NCI-H1105 (cell line): ENCODE results near the gene CNDP1.

Source experiments
- DNase-seq: peaks from one replicate; lab custom pipeline; 2025; lab: John Stamatoyannopoulos, UW

The CNDP1 gene

DNA sequence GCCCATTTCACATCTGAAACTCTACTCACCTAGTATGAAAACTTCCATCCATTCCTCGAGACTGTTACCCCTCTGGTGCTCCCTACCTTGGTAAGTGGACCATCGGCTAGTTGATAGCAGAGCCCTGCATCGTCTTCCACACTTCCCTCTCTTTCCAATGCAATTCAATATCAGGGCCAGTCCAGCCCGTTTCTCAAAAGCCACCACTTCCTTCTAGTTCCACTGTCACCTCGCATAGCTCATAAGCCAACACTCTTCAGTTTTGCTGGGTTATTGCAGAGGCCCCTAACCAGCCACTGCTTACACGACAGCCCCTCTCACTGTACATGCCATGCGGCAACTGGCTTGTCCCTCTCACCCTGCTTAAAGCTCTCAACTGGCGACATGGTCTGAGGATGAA, 53.1 kb downstream of the CNDP1 start:
- no peak for DNase-seq

DNA sequence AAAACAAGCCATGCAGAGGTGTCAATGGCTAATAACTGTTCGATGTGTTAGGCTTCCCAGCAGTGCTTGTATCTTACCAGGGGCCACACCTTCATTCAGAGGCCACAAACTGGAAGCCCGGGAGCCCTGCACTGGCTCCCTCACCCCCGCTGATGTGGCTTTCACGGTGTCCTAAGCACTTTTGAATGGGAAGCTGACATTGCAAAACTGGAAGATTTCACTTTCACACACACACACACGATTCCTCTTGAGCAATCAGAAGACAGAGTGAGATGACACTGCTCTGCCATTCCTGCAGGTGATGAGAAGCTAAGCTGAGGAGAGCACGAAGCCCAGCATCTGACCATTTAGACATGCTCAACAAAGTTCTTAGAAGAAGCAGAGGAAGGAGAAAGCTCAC, 54.7 kb downstream of the CNDP1 start:
- DNase-seq, result no peak

DNA sequence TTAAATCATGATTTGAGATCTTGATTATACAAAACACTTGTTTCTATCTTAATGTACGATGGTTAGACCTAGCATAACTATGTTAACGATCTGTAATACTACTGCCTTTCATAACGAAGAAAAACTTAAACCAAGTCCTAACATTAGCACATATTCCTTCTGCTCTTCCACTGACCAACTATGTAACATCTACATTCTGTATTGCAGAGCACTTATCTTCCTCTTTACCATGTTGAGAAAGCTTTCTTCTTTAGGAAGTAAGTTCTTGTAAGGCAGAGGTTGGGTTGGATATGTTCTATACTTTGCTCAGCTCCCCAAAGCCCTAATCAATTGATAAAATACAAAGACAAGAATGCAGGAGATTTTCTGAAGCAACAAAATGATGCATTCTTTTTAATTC, 55.5 kb downstream of the CNDP1 start:
- DNase-seq, result no peak

DNA sequence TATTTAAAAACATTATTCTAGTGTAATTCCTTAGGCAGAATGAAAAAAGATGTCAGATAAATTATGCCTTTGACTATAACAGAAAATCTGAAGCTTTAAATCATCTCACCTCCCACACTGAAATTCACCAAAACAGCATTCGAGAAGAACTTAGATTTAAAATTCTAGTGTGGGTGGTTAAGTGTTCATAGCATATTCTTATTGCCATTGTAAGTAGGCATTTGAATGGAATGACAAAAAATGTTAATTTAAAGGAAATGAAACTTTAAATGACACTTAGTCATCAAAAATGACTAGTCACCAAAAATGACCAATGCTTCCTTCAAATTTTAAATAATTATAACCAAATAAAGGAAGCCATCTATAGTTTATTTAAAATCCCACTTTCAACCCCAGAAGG, 56.4 kb downstream of the CNDP1 start:
- DNase-seq, result no peak

DNA sequence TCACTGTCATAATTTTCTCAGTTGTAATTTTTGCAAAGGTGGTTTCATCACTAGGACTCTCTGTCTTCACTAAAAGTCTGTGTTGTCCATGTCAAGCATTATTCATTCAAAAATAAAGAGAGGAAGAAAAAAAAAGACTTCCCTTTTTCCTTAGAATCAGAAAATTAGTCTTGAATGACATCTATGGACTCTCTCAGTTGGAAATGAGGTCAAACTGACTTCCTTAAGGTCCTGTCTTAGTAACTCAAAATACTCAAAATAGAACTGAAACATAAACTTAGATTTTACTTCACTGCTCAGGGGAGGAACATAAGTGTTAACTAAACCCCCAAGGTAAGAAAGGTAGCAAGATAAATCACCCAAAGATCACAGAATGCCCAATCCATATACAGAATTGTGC, 61.1 kb downstream of the CNDP1 start:
- no peak for DNase-seq

DNA sequence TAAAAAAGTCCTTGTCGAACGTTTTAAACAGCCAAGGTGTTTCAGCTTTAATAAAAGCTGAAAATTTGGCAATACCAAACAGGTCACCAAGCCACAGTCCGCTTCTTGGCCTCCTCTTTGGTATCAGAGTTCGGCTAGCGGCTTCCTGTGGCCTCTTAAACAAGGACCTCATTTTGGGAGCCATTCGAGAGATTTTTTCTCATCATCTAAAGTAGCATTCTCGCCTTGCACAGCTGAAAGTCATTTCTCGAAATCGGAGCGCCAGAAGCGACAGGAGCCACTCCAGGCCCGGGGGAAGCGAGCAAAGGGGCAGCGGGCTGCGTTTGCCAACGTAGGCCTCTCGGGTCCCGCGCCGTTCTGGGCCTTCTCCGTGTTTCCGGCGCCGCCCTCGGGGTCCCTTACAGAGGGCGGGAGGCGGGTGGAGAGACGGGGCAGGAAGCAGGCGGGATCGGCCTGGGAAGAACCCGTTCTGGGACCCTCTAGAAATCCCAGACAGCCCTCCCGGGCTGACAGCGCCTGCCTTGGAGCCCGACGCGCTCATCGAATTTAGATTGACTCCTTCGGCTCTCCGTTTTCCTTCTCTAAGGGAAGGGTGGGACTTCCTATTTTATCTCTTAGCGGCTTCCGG, 62.8 kb downstream of the CNDP1 start:
- DNase-seq, result peak; percentile 64

DNA sequence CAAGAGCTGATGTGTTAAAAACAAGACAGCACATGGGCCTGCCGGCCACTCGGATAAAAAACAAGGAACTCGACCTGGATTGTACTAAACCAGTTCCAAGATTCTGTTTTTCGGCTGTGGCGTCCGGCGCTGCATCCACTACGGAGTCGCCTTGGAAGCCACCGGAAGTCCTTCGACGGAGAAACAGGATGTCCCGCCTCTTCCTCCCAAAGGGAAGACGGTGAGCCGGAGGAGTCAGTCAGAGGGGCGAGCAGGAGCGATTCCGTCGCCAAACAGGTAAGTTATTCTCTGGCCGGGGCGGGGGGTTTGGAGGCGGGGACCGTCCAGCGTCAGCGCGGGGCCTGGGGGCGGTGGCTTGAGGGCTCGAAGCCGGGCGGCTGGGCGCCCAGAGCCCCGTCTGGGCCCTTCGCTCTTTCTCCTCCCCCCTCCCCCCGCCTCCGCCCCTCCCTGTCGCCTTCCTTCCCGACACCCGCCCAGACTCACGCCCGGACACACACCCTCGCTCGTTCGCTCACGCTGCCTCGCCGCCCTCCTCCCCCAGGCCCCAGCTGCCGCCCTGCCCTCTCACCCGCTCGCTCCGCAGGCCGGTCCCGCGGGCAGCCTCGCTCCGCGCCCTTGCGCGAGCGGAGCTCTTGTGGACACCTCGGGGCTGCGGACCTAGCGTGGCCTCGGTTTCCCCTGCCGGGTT, 63.5 kb downstream of the CNDP1 start, which contains the start of gene ZNF407:
Gene ZNF407, plus strand, starts transcription at position 209 of the 688 bp plus-strand sequence. CDS start 33,150 bp downstream, outside the sequence.
- peak; percentile 87 for DNase-seq

DNA sequence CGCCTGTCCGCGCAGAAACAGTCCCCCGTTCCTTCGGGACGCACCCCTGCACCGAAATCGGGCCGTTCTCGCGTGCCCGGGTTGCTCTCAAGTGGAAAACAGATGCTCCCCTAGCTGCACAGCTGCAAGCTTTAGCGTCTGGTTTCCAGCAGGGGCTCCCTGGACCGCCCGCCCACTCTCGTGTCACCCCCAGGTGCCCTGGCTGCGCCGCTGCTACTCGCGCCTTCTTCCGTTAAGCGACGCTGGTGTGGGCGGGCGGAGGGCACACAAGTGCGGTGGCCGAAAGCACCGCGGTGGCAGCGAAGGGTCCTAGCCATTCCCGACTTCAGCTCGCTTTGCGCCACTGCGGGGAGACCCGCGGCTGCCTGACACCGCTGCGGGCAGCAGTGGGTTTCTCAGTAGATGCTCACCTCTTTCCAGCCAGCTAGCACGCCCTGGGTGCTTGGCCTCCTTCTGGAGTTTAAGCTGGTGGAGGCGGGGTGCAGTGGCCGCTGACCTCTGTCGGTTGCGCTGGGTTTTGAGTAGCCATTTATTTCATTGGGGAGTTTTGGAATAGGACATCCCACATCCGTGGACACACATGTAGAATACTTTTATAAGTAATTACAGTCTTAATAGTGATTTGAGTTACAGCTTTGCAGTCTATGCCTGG, 64.2 kb downstream of the CNDP1 start:
- peak; percentile 30 for DNase-seq

DNA sequence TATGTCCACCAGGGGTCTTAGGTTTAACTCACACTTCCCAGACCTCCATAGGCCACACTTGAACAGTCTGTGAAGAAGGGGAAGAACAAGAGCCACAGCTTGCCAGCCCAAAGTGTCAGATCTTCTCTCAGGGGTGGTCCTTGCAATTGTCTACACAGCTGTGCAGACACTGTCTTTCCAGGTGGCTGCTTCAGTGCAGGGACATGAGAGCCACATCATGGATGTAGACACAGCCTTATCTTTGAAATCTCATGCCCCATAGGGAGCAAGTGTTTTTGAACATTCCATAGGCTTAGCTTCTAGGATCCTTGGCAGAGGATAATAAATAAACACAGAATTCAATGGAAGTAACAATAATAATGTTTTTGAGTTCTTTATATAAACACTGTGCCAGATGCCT, 70.1 kb downstream of the CNDP1 start:
- DNase-seq, result no peak

DNA sequence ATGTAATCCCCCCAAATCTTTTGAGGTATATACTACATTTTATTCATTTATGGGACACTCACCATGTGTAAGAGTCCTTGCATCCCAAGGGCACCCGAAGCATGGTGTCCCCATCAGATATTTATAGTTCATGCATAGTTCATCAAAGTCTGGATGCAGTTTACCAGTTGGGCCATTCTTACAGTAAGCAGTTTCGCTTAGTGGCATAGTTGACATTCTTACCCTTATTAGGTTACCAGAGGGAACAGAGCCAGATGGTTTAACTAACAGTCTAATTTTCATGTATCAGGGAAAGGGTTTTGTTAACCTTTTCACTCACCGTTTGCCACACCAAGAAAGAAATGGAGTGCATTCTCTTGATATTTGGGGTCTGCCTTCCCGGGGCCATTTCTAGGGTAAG, 70.5 kb downstream of the CNDP1 start:
- no peak for DNase-seq

DNA sequence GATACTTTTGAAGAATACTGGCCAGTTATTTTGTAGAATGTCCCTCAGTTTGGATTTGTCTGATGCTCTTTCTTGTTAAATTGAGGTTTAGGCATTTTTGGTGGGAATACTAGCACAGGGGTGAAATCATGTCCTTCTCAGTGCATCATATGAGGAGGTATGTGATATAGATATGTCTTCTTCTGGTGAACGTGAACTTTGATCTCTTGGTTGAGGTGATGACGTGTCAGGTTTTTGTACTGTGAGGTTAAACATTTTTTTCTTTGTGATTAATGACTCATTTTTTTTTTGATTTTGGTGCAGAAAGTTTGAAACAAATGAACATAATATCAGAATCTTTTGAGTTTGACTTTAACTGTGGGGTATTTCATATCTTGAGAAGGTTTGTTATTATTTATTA, 74.4 kb downstream of the CNDP1 start:
- no peak for DNase-seq

DNA sequence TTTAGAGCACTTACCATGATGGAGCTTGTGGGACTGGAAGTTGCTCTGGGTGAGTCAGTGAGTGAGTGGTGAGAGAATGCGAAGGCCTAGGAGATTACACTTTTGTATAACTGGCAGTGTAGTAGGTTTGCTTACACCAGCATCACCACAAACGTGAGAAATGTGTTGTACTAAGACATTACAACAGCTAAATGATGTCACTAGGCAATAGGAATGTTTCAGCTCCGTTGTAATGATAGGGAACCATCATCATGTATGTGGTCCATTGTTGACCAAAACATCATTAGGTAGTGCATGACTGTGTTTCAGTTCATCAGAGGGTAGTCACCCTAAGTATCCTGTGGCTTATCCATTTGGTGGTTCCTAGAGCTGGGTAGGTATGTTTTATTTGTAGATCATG, 75.2 kb downstream of the CNDP1 start:
- DNase-seq, result no peak

DNA sequence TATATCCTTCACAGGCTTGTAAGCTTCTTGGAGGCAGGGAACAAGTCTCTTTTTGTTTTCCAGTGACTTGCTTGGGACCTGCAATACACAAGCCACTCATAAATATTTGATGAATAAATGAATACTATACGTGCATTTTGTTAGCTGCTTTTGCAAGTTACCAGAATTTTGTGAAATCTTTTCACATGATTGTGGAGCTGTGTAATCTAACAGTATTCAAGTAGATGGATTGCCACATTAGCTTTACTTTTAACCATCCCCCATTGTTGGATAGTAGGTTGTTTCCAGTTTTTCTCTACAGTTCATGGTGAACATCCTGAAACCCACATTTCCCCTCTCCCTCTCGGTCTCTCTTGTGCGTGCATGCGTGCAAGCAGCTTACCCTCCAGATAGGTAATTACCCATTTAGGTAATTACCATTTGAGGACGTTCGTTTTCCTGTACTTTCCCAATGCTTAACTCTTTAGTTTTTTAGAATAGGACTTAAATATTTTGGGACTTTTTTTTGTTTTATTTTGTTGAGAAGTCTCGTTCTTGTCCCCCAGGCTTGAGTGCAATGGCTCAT, 75.8 kb downstream of the CNDP1 start:
- DNase-seq, result no peak

DNA sequence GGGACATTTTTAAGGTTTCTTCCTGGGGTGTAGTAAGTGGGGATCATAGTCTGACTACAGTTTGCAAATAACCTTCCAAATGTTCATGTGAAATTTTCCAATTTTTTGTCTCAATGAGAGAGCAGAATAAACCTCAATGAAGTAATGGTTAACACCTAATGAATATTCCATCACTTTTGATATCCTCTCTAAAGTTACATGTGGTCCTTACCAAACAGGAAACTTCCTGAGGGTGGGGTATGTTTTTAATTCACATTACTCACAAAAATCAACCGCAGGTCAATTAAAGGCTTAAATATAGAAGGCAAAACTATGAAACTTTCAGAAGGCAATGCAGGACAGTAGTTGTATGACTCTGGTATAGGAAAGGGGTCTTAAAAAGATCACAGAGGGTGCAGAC, 76.6 kb downstream of the CNDP1 start:
- DNase-seq, result no peak

DNA sequence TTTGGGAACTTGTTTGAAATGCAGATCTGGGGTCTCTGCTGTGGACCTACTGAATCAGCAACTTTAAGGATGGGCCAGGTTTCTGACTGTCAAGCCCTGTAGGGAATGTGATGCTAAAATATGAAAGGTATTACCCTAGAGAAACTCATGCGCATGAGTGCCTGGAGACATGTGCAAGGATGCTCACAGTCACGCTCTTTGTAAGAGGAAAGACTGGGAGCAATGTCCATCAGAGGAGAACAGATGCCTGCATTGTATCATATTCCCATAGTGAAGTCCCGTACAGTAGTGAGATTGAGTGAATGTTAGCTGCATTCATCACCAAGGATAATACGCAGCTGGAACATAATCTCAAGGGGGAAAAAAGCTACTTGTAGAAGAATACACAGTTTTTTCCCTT, 77.5 kb downstream of the CNDP1 start:
- no peak for DNase-seq

DNA sequence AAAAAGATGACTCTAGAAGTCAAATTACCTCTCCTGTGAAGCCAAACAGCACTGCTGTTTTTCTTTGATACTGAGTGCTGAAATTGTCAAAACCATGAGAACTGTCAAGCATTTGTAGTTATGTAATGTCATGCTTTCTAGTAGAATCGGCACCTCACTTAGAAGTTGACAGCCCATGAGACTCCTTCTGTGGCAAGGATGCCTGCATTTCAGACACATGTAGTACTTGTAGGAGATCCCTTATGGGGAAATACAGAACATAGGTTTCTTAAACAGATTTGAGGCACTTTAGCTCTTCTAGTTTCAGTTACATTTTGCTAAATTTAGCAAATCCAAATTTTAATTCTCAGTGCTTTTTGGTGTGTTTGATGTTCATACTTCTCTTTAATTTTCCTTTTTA, 79.1 kb downstream of the CNDP1 start:
- DNase-seq, result no peak

DNA sequence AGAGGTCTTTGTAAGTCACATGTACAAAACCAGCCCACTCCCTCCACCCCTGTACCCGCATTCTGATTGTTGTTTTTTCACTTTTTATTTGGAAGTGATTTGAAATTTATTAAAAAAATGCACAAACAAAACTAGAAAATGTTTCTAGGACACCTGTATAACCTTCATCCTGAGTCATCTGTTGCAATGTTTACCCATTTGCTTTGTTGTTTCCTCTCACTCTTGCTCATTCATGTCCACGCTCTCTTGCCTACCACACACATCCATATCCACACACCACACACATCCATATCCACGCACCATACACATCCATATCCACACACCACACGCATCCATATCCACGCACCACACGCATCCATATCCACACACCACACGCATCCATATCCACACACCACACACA, 82.2 kb downstream of the CNDP1 start:
- DNase-seq, result no peak

DNA sequence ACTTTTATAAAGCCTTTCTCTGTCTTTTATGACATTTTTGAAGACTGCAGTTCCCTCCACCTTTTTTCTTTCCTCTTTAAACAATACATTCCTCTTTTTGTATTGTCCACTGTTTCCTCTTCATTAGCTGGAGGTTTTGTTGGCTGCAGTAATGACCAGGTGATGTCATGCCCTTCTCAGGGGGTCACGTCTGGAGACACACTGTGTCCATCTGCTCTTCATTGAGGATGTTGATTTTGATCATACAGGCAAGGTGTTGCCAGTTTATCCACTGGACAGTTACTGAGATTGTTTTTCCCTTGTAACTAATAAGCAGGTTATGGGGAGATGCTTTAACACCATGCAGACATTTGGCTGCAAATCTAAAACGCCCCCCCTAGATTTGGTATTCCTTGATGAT, 83.2 kb downstream of the CNDP1 start:
- DNase-seq, result no peak

DNA sequence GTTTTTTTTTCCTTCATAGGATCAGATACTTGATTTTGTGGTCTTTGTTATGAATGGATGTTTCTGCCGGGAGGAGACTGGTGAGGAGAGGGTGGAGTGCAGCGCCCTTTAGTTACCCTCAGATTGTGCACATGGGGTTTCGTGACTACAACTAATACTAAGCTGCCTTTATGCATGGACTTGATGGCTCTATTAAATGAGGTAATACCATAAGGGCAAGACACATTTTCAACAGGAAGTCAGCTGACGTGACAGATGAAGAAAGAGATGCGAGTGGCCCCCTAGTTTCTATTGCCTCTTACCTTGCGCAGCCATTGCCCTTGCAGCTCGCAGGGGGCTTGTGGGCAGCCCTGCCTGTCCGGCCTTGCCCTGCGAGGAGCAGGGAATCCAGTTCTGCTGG, 87.8 kb downstream of the CNDP1 start:
- DNase-seq, result no peak

DNA sequence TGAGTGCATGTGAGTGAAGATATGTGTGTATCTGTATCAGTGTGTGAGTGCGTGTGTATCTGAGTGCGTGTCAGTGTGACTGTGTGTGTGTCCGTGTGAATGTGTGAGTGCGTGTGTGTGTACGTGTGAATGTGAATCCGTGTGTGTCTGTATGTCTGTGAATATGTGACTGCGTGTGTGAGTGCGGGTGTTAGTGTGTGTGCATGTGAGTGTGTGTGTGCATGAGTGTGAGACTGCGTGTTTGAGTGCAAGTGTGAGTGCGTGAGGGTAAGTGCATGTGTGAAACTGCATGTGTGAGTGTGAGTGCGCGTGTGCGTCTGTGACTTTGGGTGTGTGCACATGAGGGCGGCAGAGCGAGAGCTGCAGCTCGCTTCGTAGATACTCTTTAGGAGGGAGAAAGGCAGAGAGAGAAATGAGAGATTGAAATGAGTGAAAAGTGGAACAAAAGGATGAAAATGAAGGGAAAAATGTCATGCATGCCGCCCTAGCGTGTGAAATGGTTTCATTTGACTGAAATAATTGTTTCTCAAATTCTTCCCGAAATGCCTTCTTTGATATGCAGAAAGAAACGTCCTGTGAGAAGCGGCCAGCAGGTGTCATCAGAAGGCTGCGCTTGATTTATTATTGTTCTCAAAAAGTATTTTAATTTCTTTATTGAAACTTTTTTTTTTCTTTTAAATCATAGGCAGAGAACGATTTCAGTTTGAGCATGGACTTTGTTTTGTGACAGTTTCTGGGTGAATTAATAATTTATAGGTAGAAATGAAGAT, 88.9 kb downstream of the CNDP1 start:
- no peak for DNase-seq

DNA sequence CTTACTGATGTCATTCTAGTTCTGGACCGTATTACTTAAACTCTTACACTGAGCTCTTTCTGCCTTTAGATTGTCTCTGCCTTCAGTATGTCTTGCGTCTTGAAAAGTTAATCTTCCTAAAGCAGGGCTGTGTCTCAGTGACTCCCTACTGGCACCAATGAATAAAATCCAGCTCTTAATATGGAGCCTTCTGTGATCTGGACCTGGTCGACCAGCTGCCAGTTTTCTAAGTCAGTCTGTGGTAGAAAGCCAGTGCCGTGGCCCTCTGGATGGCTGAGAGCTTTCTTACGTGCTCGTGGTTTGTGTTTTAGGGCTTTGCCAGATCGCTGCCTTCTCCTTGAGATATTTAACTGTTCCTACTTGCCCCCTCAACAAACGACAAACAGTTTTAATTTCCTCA, 90.2 kb downstream of the CNDP1 start:
- DNase-seq, result no peak

DNA sequence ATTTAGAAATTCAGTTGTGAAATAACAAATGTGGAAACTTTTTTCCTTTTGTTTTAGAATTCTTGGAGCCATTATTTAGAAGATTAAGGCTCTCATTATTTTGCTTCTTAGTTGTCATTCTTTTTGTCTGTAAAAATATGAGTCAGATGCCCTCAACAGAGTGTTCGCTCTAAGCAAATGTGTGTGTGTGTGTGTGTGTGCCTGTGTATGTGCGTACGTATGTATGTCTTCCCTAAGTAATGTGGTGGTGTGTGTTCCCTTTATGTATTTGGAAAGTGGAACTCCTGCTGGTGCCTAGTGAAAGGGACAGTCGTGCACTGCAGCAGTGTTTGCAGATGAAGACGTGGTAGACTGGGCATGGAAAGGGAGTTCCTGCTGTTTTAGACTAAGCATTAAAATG, 90.9 kb downstream of the CNDP1 start:
- no peak for DNase-seq
